Mucosa of stomach (tissue), 1 donor: ENCODE data around the gene KLF13.
A peak's percentile ranks its signal among the peaks of the same experiment; 100 is the strongest.

ENCODE experiments used
- H3K27me3 ChIP-seq: one replicate; pipeline ENCODE4 v1.7.0; 2013; ENCODE audit warnings: mild to moderate bottlenecking, low read length; ENCODE audit not compliant: control insufficient read depth, insufficient read depth
- H3K36me3 ChIP-seq: one replicate; pipeline ENCODE4 v1.7.0; 2013; ENCODE audit warnings: low read length; ENCODE audit not compliant: control insufficient read depth, insufficient read depth
- H3K4me1 ChIP-seq: one replicate; pipeline ENCODE4 v1.7.0; 2013; ENCODE audit warnings: mild to moderate bottlenecking, low read length; ENCODE audit not compliant: control insufficient read depth, insufficient read depth
- H3K4me3 ChIP-seq: one replicate; pipeline ENCODE4 v1.7.0; 2013; ENCODE audit warnings: low read length
- H3K9ac ChIP-seq: one replicate; pipeline ENCODE4 v1.7.0; 2013; ENCODE audit warnings: mild to moderate bottlenecking, low read length, moderate library complexity
- H3K9me3 ChIP-seq: one replicate; pipeline ENCODE4 v1.7.0; 2013; ENCODE audit warnings: mild to moderate bottlenecking, low read length, moderate library complexity; ENCODE audit not compliant: control insufficient read depth
- donor health status: Pancreatic carcinoma.

KLF13 gene

GRCh38 chr15:31340047-31340446 is 13.4 kb downstream of the KLF13 start:
- Histone ChIP-seq H3K4me1 (peaks cover 76% of the 10 kb centered on the region), H3K9ac (no peak overlapping the region), H3K9me3 (no peaks in the 10 kb centered on the region), H3K27me3 (no peaks in the 10 kb centered on the region), H3K36me3 (no peaks in the 10 kb centered on the region), H3K4me3 (no peak overlapping the region)

- H3K4me1 ChIP-seq: peaks cover 76% of the 10 kb centered on the region
- no peaks in the 10 kb centered on the region for H3K36me3 ChIP-seq
- no peaks in the 10 kb centered on the region for H3K9me3 ChIP-seq
- H3K27me3 ChIP-seq: no peaks in the 10 kb centered on the region
- no peak overlapping the region for H3K9ac ChIP-seq
- no peak overlapping the region for H3K4me3 ChIP-seq
Measured at GRCh38 chr15:31340592-31340991, 14.0 kb downstream of the KLF13 start.

- H3K27me3 ChIP-seq: no peaks in the 10 kb centered on the region
- H3K36me3 ChIP-seq: no peaks in the 10 kb centered on the region
- no peak overlapping the region for H3K9ac ChIP-seq
- no peak overlapping the region for H3K4me3 ChIP-seq
- no peaks in the 10 kb centered on the region for H3K9me3 ChIP-seq
- peaks cover 76% of the 10 kb centered on the region for H3K4me1 ChIP-seq
Measured at GRCh38 chr15:31341071-31341470, 14.4 kb downstream of the KLF13 start.

- no peak overlapping the region for H3K9ac ChIP-seq
- peaks cover 76% of the 10 kb centered on the region for H3K4me1 ChIP-seq
Measured at GRCh38 chr15:31341496-31342195, 15.0 kb downstream of the KLF13 start.

GRCh38 chr15:31342381-31342780 is 15.7 kb downstream of the KLF13 start:
- H3K9me3 ChIP-seq: no peaks in the 10 kb centered on the region
- H3K36me3 ChIP-seq: no peaks in the 10 kb centered on the region
- H3K9ac ChIP-seq: peak overlapping the region; percentile 5
- H3K4me3 ChIP-seq: no peak overlapping the region
- no peaks in the 10 kb centered on the region for H3K27me3 ChIP-seq
- H3K4me1 ChIP-seq: peaks cover 76% of the 10 kb centered on the region

More at GRCh38 chr15:31341496-31342195, 15.0 kb downstream of the KLF13 start:
- no peaks in the 10 kb centered on the region for H3K9me3 ChIP-seq
- H3K27me3 ChIP-seq: no peaks in the 10 kb centered on the region
- H3K36me3 ChIP-seq: no peaks in the 10 kb centered on the region
- H3K4me3 ChIP-seq: no peak overlapping the region

- Histone ChIP-seq H3K27me3 (no peaks in the 10 kb centered on the region), H3K4me1 (peaks cover 76% of the 10 kb centered on the region), H3K36me3 (no peaks in the 10 kb centered on the region), H3K4me3 (no peak overlapping the region), H3K9ac (peak overlapping the region; percentile 5), H3K9me3 (no peaks in the 10 kb centered on the region)
Measured at GRCh38 chr15:31342781-31343626, 16.4 kb downstream of the KLF13 start.

GRCh38 chr15:31343831-31344230 is 17.2 kb downstream of the KLF13 start:
- Histone ChIP-seq H3K36me3 (no peaks in the 10 kb centered on the region), H3K9me3 (no peaks in the 10 kb centered on the region), H3K9ac (no peak overlapping the region), H3K4me1 (peaks cover 72% of the 10 kb centered on the region), H3K27me3 (no peaks in the 10 kb centered on the region), H3K4me3 (no peak overlapping the region)

- peaks cover 71% of the 10 kb centered on the region for H3K4me1 ChIP-seq
- H3K9me3 ChIP-seq: no peaks in the 10 kb centered on the region
- H3K36me3 ChIP-seq: no peaks in the 10 kb centered on the region
- H3K27me3 ChIP-seq: no peaks in the 10 kb centered on the region
- no peak overlapping the region for H3K4me3 ChIP-seq
- peak overlapping the region; percentile 32 for H3K9ac ChIP-seq
Measured at GRCh38 chr15:31344266-31344665, 17.6 kb downstream of the KLF13 start.

GRCh38 chr15:31344823-31345605 is 18.4 kb downstream of the KLF13 start:
- H3K36me3 ChIP-seq: no peaks in the 10 kb centered on the region
- no peaks in the 10 kb centered on the region for H3K27me3 ChIP-seq
- peaks cover 66% of the 10 kb centered on the region for H3K4me1 ChIP-seq
- no peak overlapping the region for H3K4me3 ChIP-seq
- H3K9ac ChIP-seq: peak overlapping the region; percentile 41
- H3K9me3 ChIP-seq: no peaks in the 10 kb centered on the region

GRCh38 chr15:31345606-31346366 is 19.2 kb downstream of the KLF13 start:
- no peaks in the 10 kb centered on the region for H3K36me3 ChIP-seq
- H3K9ac ChIP-seq: peak overlapping the region; percentile 41
- no peaks in the 10 kb centered on the region for H3K27me3 ChIP-seq
- H3K4me3 ChIP-seq: no peak overlapping the region
- peaks cover 66% of the 10 kb centered on the region for H3K4me1 ChIP-seq
- H3K9me3 ChIP-seq: no peaks in the 10 kb centered on the region

- Histone ChIP-seq H3K36me3 (no peaks in the 10 kb centered on the region), H3K27me3 (no peaks in the 10 kb centered on the region), H3K9ac (peak overlapping the region; percentile 41), H3K4me1 (peaks cover 68% of the 10 kb centered on the region), H3K4me3 (no peak overlapping the region), H3K9me3 (no peaks in the 10 kb centered on the region)
Measured at GRCh38 chr15:31346367-31347066, 19.9 kb downstream of the KLF13 start.
